ENCODE results near the gene RAB35.

DNA sequence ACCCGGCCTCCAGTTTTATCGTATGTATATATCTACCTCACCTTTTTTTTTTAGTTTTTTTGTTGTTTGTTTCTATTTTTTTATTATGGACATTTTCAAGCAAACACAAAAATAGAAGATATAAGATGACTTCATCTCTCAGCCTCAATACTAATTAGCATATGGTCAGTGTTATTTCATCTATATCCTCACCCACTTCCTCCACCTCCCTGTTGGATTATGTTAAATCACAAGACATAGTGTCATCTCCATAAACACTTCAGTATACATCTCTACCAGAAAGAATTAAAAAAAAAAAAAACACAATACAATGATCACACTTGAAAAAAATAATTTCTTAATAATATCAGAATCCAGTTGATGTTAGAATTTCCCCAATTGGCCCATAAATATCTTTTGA, 34.9 kb downstream of the RAB35 start:
- TF ChIP-seq, protein P1, sequence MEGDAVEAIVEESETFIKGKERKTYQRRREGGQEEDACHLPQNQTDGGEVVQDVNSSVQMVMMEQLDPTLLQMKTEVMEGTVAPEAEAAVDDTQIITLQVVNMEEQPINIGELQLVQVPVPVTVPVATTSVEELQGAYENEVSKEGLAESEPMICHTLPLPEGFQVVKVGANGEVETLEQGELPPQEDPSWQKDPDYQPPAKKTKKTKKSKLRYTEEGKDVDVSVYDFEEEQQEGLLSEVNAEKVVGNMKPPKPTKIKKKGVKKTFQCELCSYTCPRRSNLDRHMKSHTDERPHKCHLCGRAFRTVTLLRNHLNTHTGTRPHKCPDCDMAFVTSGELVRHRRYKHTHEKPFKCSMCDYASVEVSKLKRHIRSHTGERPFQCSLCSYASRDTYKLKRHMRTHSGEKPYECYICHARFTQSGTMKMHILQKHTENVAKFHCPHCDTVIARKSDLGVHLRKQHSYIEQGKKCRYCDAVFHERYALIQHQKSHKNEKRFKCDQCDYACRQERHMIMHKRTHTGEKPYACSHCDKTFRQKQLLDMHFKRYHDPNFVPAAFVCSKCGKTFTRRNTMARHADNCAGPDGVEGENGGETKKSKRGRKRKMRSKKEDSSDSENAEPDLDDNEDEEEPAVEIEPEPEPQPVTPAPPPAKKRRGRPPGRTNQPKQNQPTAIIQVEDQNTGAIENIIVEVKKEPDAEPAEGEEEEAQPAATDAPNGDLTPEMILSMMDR (IDR thresholded peaks at IDR 0.05), result no peak
- TF ChIP-seq POLR2A (IDR thresholded peaks at IDR 0.05), result no peak

All from ovary (tissue), 3 donors.